GM06990 (cell line): ENCODE results near the gene CTDP1.

ENCODE experiments used
- DNase-seq: peaks from one replicate; pipeline ENCODE4 v3.0.0-alpha.2; 2011; ENCODE audit not compliant: insufficient read length; ENCODE audit errors: extremely low read depth
- H3K27me3 ChIP-seq: replicated peaks from 2 replicates; pipeline ENCODE4 v1.6.0; 2011; ENCODE audit warnings: low read length; ENCODE audit not compliant: control insufficient read depth, insufficient read depth
- H3K36me3 ChIP-seq: 2 replicates; pipeline ENCODE4 v1.5.1; 2011; ENCODE audit warnings: low read length; ENCODE audit not compliant: control insufficient read depth, insufficient read depth
- H3K4me3 ChIP-seq: replicated peaks from 2 replicates; pipeline ENCODE4 v1.5.1; 2011; ENCODE audit warnings: low read depth, mild to moderate bottlenecking, control low read depth, low read length
- CTCF ChIP-seq: IDR thresholded peaks from 2 replicates; pipeline ENCODE4 v1.5.1; 2011; ENCODE audit warnings: low read length, control low read depth, mild to moderate bottlenecking, inconsistent platforms; ENCODE audit not compliant: insufficient read depth, poor library complexity, severe bottlenecking

The CTDP1 gene

GRCh38 chr18:79724299-79725080, 44.9 kb downstream of the CTDP1 start:
- H3K27me3 ChIP-seq, result no peaks in the 10 kb centered on the region
- TF ChIP-seq CTCF, result no peak
- peaks cover 21% of the 10 kb centered on the region for H3K36me3 ChIP-seq
- H3K4me3 ChIP-seq, result no peak overlapping the region
- DNase-seq, result no peak

GRCh38 chr18:79725486-79725885, 45.9 kb downstream of the CTDP1 start:
- TF ChIP-seq CTCF, result no peak
- Histone ChIP-seq H3K27me3 (no peaks in the 10 kb centered on the region), H3K36me3 (peaks cover 22% of the 10 kb centered on the region), H3K4me3 (no peak overlapping the region)
- no peak for DNase-seq

GRCh38 chr18:79726721-79727120, 47.1 kb downstream of the CTDP1 start:
- no peak for DNase-seq
- peaks cover 29% of the 10 kb centered on the region for H3K36me3 ChIP-seq
- TF ChIP-seq CTCF, result no peak
- H3K4me3 ChIP-seq, result no peak overlapping the region
- H3K27me3 ChIP-seq, result no peaks in the 10 kb centered on the region

DNA sequence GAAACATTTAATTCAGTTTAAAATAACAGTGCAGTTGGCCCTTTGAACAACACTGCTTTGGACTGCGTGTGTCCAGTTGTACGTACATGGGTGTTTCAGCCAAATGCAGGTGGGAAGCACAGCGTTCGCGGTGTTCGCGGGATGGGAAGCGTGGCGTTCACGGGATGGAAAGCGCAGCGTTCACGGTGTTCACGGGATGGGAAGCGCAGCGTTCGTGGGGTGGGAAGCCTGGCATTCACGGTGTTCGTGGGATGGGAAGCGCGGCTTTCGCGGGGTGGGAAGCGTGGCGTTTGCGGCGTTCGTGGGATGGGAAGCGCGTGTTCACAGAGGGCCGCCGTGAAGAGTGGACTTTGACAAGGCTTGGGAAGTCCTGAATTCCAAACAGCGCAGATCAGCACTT, 47.6 kb downstream of the CTDP1 start:
- no peak for DNase-seq
- no peaks in the 10 kb centered on the region for H3K27me3 ChIP-seq
- TF ChIP-seq CTCF, result no peak
- H3K36me3 ChIP-seq, result peaks cover 31% of the 10 kb centered on the region
- no peak overlapping the region for H3K4me3 ChIP-seq

GRCh38 chr18:79728931-79729586, 49.5 kb downstream of the CTDP1 start:
- DNase-seq, result no peak
- H3K4me3 ChIP-seq, result no peak overlapping the region
- TF ChIP-seq CTCF, result no peak
- H3K27me3 ChIP-seq, result no peaks in the 10 kb centered on the region
- peaks cover 26% of the 10 kb centered on the region for H3K36me3 ChIP-seq
